K562 (cell line): ENCODE measurements around the gene DNAI1. TPM values are rescaled to one million over a fixed set of nuclear protein-coding genes. Genes with fewer than 3 reads are reported as not detected.

Experiments used
- ATAC-seq: fragments of 200-7000 bp; cut with Tn5 transposase; 3 replicates; pipeline ENCODE4 v1.9.1; 2020; ENCODE audit warnings: moderate library complexity
- BruUV-seq: library from RNA; stranded (reverse); fragments of 400-500 nt; replicated peaks from 2 replicates; lab custom pipeline; 2021; lab: Mats Ljungman, UMichigan
- CTCF ChIA-PET: fragments of 300-600 bp; formaldehyde crosslinking; extraction: SDS; loops from one replicate; lab custom pipeline; 2021; ENCODE audit warnings: low intra/inter-chr PET ratio; lab: Yijun Ruan, JAX
- POLR2A ChIA-PET: fragments of 300-600, 350-650 bp; sonication (Branson Sonifier 250); formaldehyde crosslinking; extraction: SDS; loops from one replicate; lab custom pipeline; 2021; ENCODE audit warnings: antibody characterized with exemption, inconsistent platforms; lab: Yijun Ruan, JAX
- DNase-seq, 4 experiments: peaks; one replicate each; pipeline versions ENCODE4 v3.0.0 to v3.0.0-alpha.2; 2011 to 2018; ENCODE audit warnings: low spot score in 3 of 4, mixed read lengths in 3 of 4; ENCODE audit errors: extremely low read depth in 1 of 4
- FAIRE-seq: peaks from 2 replicates; lab custom pipeline; 2011; peaks lifted over from hg19 to GRCh38; lab: Jason Lieb, UNC
- H2AFZ ChIP-seq: 2 replicates; pipeline ENCODE4 v1.6.0; 2011; ENCODE audit warnings: low read depth, low read length, control low read depth, inconsistent platforms
- H3K27ac ChIP-seq: fragments of 200-600 bp; 3 replicates; pipeline ENCODE4 v1.8.0; 2011; ENCODE audit warnings: low read depth, mild to moderate bottlenecking, control low read depth, inconsistent platforms, low read length, moderate library complexity, mixed read lengths; ENCODE audit errors: extremely low read depth
- H3K27me3 ChIP-seq, 2 experiments: fragments of 300-600 bp in 1 of 2; 2 replicates in 1 of 2; 3 replicates in 1 of 2; pipeline versions ENCODE4 v1.6.0 to v1.8.0; 2011; ENCODE audit warnings: inconsistent platforms in 2 of 2, low read length in 2 of 2, mild to moderate bottlenecking in 1 of 2, mixed read lengths in 1 of 2, moderate library complexity in 1 of 2; ENCODE audit not compliant: control insufficient read depth in 2 of 2, insufficient read depth in 2 of 2
- H3K36me3 ChIP-seq: fragments of 300-600 bp; 3 replicates; pipeline ENCODE4 v1.8.0; 2011; ENCODE audit warnings: mild to moderate bottlenecking, low read length, inconsistent platforms; ENCODE audit not compliant: control insufficient read depth, insufficient read depth
- H3K4me1 ChIP-seq, 2 experiments: fragments of 200-600 bp in 1 of 2; replicated peaks in 1 of 2; 2 replicates in 1 of 2; 3 replicates in 1 of 2; pipeline versions ENCODE4 v1.5.1 to v1.8.0; 2011; ENCODE audit warnings: inconsistent platforms in 2 of 2, low read length in 2 of 2, mild to moderate bottlenecking in 1 of 2, mixed read lengths in 1 of 2, moderate library complexity in 1 of 2; ENCODE audit not compliant: control insufficient read depth in 2 of 2, insufficient read depth in 2 of 2
- H3K4me2 ChIP-seq: 2 replicates; pipeline ENCODE4 v1.6.1; 2011; ENCODE audit warnings: low read length, control low read depth, inconsistent platforms, mixed read lengths; ENCODE audit not compliant: insufficient read depth
- H3K4me3 ChIP-seq: fragments of 200-600 bp; sonication (generic), shearing (Covaris generic); 2 replicates; pipeline ENCODE4 v1.5.1; 2016; ENCODE audit warnings: control low read depth, inconsistent platforms
- H3K79me2 ChIP-seq: fragments of 200-600 bp; 3 replicates; pipeline ENCODE4 v1.8.0; 2011; ENCODE audit warnings: low read length, inconsistent platforms; ENCODE audit not compliant: control insufficient read depth, insufficient read depth
- H3K9ac ChIP-seq, 2 experiments: 2 replicates each; pipeline versions ENCODE4 v1.6.0 to v1.6.1; 2011; ENCODE audit warnings: low read depth in 2 of 2, low read length in 2 of 2, control low read depth in 1 of 2, inconsistent platforms in 1 of 2, mild to moderate bottlenecking in 1 of 2, mixed read lengths in 1 of 2; ENCODE audit not compliant: insufficient read depth in 1 of 2
- H3K9me1 ChIP-seq: one replicate; pipeline ENCODE4 v1.6.0; 2011; ENCODE audit warnings: inconsistent platforms, mild to moderate bottlenecking, low read length, moderate library complexity; ENCODE audit not compliant: control insufficient read depth, insufficient read depth
- H3K9me3 ChIP-seq: replicated peaks from 2 replicates; pipeline ENCODE4 v1.5.1; 2011; ENCODE audit warnings: low read depth, low read length, inconsistent platforms; ENCODE audit not compliant: control insufficient read depth, insufficient read depth
- H4K20me1 ChIP-seq: replicated peaks from 2 replicates; pipeline ENCODE4 v1.6.1; 2011; ENCODE audit warnings: low read length, inconsistent platforms, mixed read lengths; ENCODE audit not compliant: control insufficient read depth, insufficient read depth
- CBX3 ChIP-seq, 2 experiments: IDR thresholded peaks; 1 replicate in 1 of 2; 2 replicates in 1 of 2; pipeline ENCODE4 v1.6.1; 2012; ENCODE audit warnings: inconsistent platforms in 2 of 2, low read length in 2 of 2, borderline replicate concordance in 1 of 2, control low read depth in 1 of 2
- CHD4 ChIP-seq: fragments of 200-600 bp; sonication (generic); IDR thresholded peaks from 3 replicates; pipeline ENCODE4 v1.6.1; 2012; ENCODE audit warnings: low read depth, mild to moderate bottlenecking, mixed read lengths, low read length, inconsistent platforms; ENCODE audit not compliant: insufficient read depth, insufficient replicate concordance, poor library complexity, severe bottlenecking
- E2F3 ChIP-seq: fragments of 250-450 bp; sonication (Bioruptor Pico); IDR thresholded peaks from 2 replicates; pipeline ENCODE4 v1.4.0; 2020; ENCODE audit warnings: mild to moderate bottlenecking
- EP400 ChIP-seq: fragments of 450-650 bp; IDR thresholded peaks from 2 replicates; pipeline ENCODE4 v1.6.1; 2017; ENCODE audit warnings: antibody characterized with exemption, mild to moderate bottlenecking, moderate library complexity
- GATA2 ChIP-seq: sonication (generic); formaldehyde crosslinking; IDR thresholded peaks from 2 replicates; pipeline ENCODE4 v1.4.0; 2020; ENCODE audit warnings: mild to moderate bottlenecking, missing genetic modification reagents
- MAZ ChIP-seq, 2 experiments: fragments of 450-650 bp in 1 of 2; sonication (generic) in 1 of 2; formaldehyde crosslinking; IDR thresholded peaks in 1 of 2; conservative IDR thresholded peaks in 1 of 2; 2 replicates each; pipeline versions ENCODE4 v1.4.0 to v1.5.0; 2020; ENCODE audit warnings: mild to moderate bottlenecking in 1 of 2, missing genetic modification reagents in 1 of 2
- MEF2A ChIP-seq: IDR thresholded peaks from 2 replicates; pipeline ENCODE4 v1.6.1; 2011; ENCODE audit warnings: low read depth, mild to moderate bottlenecking, low read length, moderate library complexity; ENCODE audit not compliant: control insufficient read depth
- MITF ChIP-seq: IDR thresholded peaks from 2 replicates; pipeline ENCODE4 v1.6.1; 2014; ENCODE audit warnings: antibody characterized with exemption
- NFE2L1 ChIP-seq: fragments of 450-650 bp; IDR thresholded peaks from 2 replicates; pipeline ENCODE4 v1.6.1; 2016; ENCODE audit warnings: missing genetic modification characterization, low read depth, mild to moderate bottlenecking, missing compliant biosample characterization, moderate library complexity, borderline replicate concordance
- NR2F6 ChIP-seq: fragments of 450-650 bp; formaldehyde crosslinking; IDR thresholded peaks from 2 replicates; pipeline ENCODE4 v1.4.0; 2020; ENCODE audit warnings: mild to moderate bottlenecking
- POLR2G ChIP-seq: fragments of 200-400 bp; formaldehyde crosslinking; IDR thresholded peaks from 2 replicates; pipeline ENCODE4 v1.6.1; 2017; ENCODE audit warnings: low read depth, mild to moderate bottlenecking, antibody characterized with exemption, low read length, moderate library complexity
- SRF ChIP-seq, 2 experiments: fragments of 250-450, 450-650 bp in 1 of 2; sonication (Bioruptor Pico) in 1 of 2; sonication (generic) in 1 of 2; formaldehyde crosslinking; IDR thresholded peaks; 2 replicates each; pipeline versions ENCODE4 v1.5.0 to v1.5.1; 2020 to 2022; ENCODE audit warnings: mild to moderate bottlenecking in 1 of 2, missing genetic modification reagents in 1 of 2
- TEAD2 ChIP-seq: fragments of 450-650 bp; IDR thresholded peaks from 2 replicates; pipeline ENCODE4 v1.6.1; 2016; ENCODE audit warnings: missing genetic modification characterization, control low read depth, missing compliant biosample characterization
- TRIM28 ChIP-seq: fragments of 450-650 bp; IDR thresholded peaks from 2 replicates; pipeline ENCODE4 v1.6.1; 2017
- ZBTB17 ChIP-seq: fragments of 450-650 bp; formaldehyde crosslinking; IDR thresholded peaks from 2 replicates; pipeline ENCODE4 v1.4.0; 2020; ENCODE audit warnings: mild to moderate bottlenecking
- ZFP30 ChIP-seq: fragments of 250-450 bp; sonication (Bioruptor Pico); IDR thresholded peaks from 2 replicates; pipeline ENCODE4 v1.8.0; 2022; ENCODE audit warnings: moderate library complexity, mild to moderate bottlenecking, inconsistent platforms, borderline replicate concordance
- ZNF121 ChIP-seq: sonication (generic); formaldehyde crosslinking; conservative IDR thresholded peaks from 2 replicates; pipeline ENCODE4 v1.8.0; 2022; ENCODE audit warnings: missing genetic modification reagents
- ZNF212 ChIP-seq: fragments of 450-650 bp; formaldehyde crosslinking; IDR thresholded peaks from 2 replicates; pipeline ENCODE4 v1.4.0; 2020; ENCODE audit warnings: mild to moderate bottlenecking
- ZNF696 ChIP-seq: fragments of 250-450 bp; sonication (Bioruptor Pico); conservative IDR thresholded peaks from 2 replicates; pipeline ENCODE4 v1.4.0; 2020; ENCODE audit warnings: mild to moderate bottlenecking, moderate library complexity
- ZNF75A ChIP-seq: fragments of 450-650 bp; formaldehyde crosslinking; IDR thresholded peaks from 2 replicates; pipeline ENCODE4 v1.4.0; 2020; ENCODE audit warnings: mild to moderate bottlenecking
- ZNF764 ChIP-seq: fragments of 250-450 bp; sonication (Bioruptor Pico); IDR thresholded peaks from 2 replicates; pipeline ENCODE4 v1.4.0; 2020; ENCODE audit warnings: low read depth, mild to moderate bottlenecking, moderate library complexity
- ZNF780A ChIP-seq: fragments of 250-450 bp; sonication (Bioruptor Pico); IDR thresholded peaks from 2 replicates; pipeline ENCODE4 v1.5.0; 2021; ENCODE audit warnings: mild to moderate bottlenecking
- WGBS: fragments of 100-300 bp; shearing (Covaris generic); methylation state at CpG from one replicate; pipeline ENCODE4 v1.1.6; 2016; ENCODE audit warnings: low coverage, mixed read lengths; ENCODE audit not compliant: insufficient coverage; ENCODE audit errors: missing lambda C conversion rate; 5-methylcytosine and 5-hydroxymethylcytosine counted together
- in situ Hi-C: fragments of 300-500 bp; cut with MboI; formaldehyde crosslinking; loops from 4 replicates; pipeline ENCODE4 v1.15.0; 2018; ENCODE audit warnings: inconsistent platforms, mixed read lengths
- intact Hi-C: fragments of 100-400 bp; cut with micrococcal nuclease; formaldehyde crosslinking; loops from 2 replicates; pipeline ENCODE4 v1.14.2; 2022
- polyA plus RNA-seq, 8 experiments: library from polyadenylated mRNA; depleted of rRNA in 4 of 8; stranded (reverse) in 5 of 8; unstranded in 3 of 8; fragments of >200 nt; fragmentation: Nextera tagmentation in 2 of 8; fragmentation: Illumina TruSeq in 1 of 8; extraction: Ambion mirVana in 2 of 8; extraction: Trizol in 1 of 8; gene quantifications; 2 replicates each; pipeline versions ENCODE4 v1.2.1 to v1.2.3, GENCODE V29; 2011 to 2014; ENCODE audit warnings: inconsistent platforms in 1 of 8, missing spikeins in 1 of 8
- total RNA-seq, 7 experiments: library from RNA; depleted of rRNA in 6 of 7; stranded (reverse); fragments of >200 nt in 6 of 7; fragmentation: Illumina TruSeq in 2 of 7; extraction: Trizol in 2 of 7; gene quantifications; 2 replicates each; pipeline versions ENCODE4 v1.2.1 to v1.2.3, GENCODE V29; 2011 to 2021; ENCODE audit warnings: low replicate concordance in 1 of 7
- TF ChIP-seq, protein P1 (sequence below): sonication (generic); formaldehyde crosslinking; IDR thresholded peaks from 2 replicates; pipeline ENCODE4 v1.8.0; 2022; ENCODE audit warnings: missing genetic modification reagents, mild to moderate bottlenecking, moderate library complexity, borderline replicate concordance

DNAI1 gene
- total and polyA plus RNA-seq, 9 of the 15 experiments (the other 6 are each of a cell fraction or from before 2014, with no cell fraction given): 0.01 to 0.17 (median 0.04) TPM; not detected in 6

GRCh38 chr9:34518110-34518616 lies 59.6 kb downstream of the DNAI1 start (continued):
- TF ChIP-seq MEF2A: no peak
- no peak for TF ChIP-seq E2F3 (CRISPR knock-in tag)
- TF ChIP-seq, protein P1, sequence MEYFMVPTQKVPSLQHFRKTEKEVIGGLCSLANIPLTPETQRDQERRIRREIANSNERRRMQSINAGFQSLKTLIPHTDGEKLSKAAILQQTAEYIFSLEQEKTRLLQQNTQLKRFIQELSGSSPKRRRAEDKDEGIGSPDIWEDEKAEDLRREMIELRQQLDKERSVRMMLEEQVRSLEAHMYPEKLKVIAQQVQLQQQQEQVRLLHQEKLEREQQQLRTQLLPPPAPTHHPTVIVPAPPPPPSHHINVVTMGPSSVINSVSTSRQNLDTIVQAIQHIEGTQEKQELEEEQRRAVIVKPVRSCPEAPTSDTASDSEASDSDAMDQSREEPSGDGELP: no peak
- no peak for TF ChIP-seq SRF (CRISPR knock-in tag; IDR thresholded peaks at IDR 0.05)
- TF ChIP-seq ZBTB17 (CRISPR knock-in tag): no peak
- no peak for TF ChIP-seq NR2F6
- TF ChIP-seq MITF: no peak
- no peak for TF ChIP-seq EP400
- TF ChIP-seq ZNF764: no peak

DNA sequence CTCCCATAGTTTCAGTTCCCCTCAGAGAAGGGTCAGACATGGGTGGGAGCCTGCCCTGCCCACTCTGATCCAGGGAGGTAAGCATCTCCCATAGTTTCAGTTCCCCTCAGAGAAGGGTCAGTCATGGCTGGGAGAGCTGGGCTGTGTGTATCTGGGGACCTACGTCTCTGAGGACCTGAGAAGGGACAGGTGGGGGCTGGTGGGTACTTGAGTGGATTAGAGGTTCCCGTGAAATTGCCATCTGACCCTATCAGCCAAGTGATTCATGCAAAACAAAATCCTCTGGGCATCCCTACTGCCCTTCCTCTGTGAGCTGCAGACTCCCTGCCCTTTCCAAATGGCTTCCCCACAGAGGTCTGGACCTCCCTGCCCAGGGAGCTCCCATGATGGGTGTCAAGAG lies 60.3 kb downstream of the DNAI1 start:
- Histone ChIP-seq H3K79me2 (no peaks in the 10 kb centered on the region), H3K9ac (no peak overlapping the region), H3K9me1 (no peaks in the 10 kb centered on the region), H3K9me3 (no peaks in the 10 kb centered on the region), H3K4me1 (peaks cover 6 to 12% of the 10 kb centered on the region in 2 experiments; a peak in 4 of 5 replicates), H3K4me3 (no peak overlapping the region), H3K36me3 (no peaks in the 10 kb centered on the region), H3K27ac (no peak overlapping the region), H2AFZ (no peak overlapping the region), H3K27me3 (peaks cover 0 to 21% of the 10 kb centered on the region in 2 experiments; a peak in 3 of 5 replicates), H4K20me1 (no peaks in the 10 kb centered on the region), H3K4me2 (no peak overlapping the region)
- intact Hi-C loops (no loop called here), in situ Hi-C loops (no loop called here)
- TF ChIP-seq ZNF696 (CRISPR knock-in tag) (no peak), ZNF75A (no peak), CBX3 (IDR thresholded peaks at IDR 0.05; ENCODE audit: borderline replicate concordance in 1 of 2, low read length in 2 of 2) (no peak), CHD4 (no peak), POLR2G (no peak), GATA2 (no peak), ZFP30 (CRISPR knock-in tag) (no peak), TRIM28 (no peak), NFE2L1 (tag) (no peak), ZNF780A (CRISPR knock-in tag) (no peak), ZNF121 (CRISPR knock-in tag) (no peak), TEAD2 (tag) (no peak), ZNF212 (CRISPR knock-in tag) (no peak), MAZ (CRISPR knock-in tag; conservative IDR thresholded peaks at IDR 0.05 in 1 of 2, IDR thresholded peaks at IDR 0.05 in 1 of 2) (no peak)
- FAIRE-seq (no peak), ATAC-seq (no peak), DNase-seq (no peak)
- BruUV-seq: no TSS peak
- WGBS: 0% methylated on average over 2 of the region's 2 CpGs
- ChIA-PET CTCF (no interaction called here), POLR2A (no interaction called here)
